Spleen (tissue), 11 donors: ENCODE measurements around the gene FGF18. TPM values are rescaled to one million over a fixed set of nuclear protein-coding genes. Genes with fewer than 3 reads are reported as not detected.

Source experiments
- DNase-seq: peaks from one replicate; pipeline ENCODE4 v3.0.0-alpha.2; 2020
- H3K27ac ChIP-seq, 8 donors: fragments of 200-600 bp; sonication (generic) in 7 of 8; 1 replicate in 4 of 8; 2 replicates in 4 of 8; pipeline versions ENCODE4 v1.5.0 to v1.8.0; 2016 to 2021; ENCODE audit warnings: inconsistent platforms in 4 of 8, mild to moderate bottlenecking in 4 of 8, moderate library complexity in 1 of 8
- H3K27me3 ChIP-seq, 7 donors: fragments of 200-600 bp; sonication (generic) in 6 of 7; replicated peaks in 1 of 7; 1 replicate in 4 of 7; 2 replicates in 3 of 7; pipeline versions ENCODE4 v1.5.0 to v1.8.0; 2016 to 2021; ENCODE audit warnings: inconsistent platforms in 3 of 7, mild to moderate bottlenecking in 1 of 7
- H3K36me3 ChIP-seq, 6 donors: fragments of 200-600 bp; sonication (generic) in 5 of 6; 1 replicate in 4 of 6; 2 replicates in 2 of 6; pipeline versions ENCODE4 v1.5.0 to v1.8.0; 2016 to 2021; ENCODE audit warnings: inconsistent platforms in 2 of 6
- H3K4me1 ChIP-seq, 6 donors: fragments of 200-600 bp; sonication (generic) in 5 of 6; 1 replicate in 3 of 6; 2 replicates in 3 of 6; pipeline versions ENCODE4 v1.5.0 to v1.8.0; 2016 to 2021; ENCODE audit warnings: inconsistent platforms in 3 of 6
- H3K4me3 ChIP-seq, 8 donors: fragments of 200-600 bp; sonication (generic) in 7 of 8; 1 replicate in 4 of 8; 2 replicates in 4 of 8; pipeline versions ENCODE4 v1.5.0 to v1.8.0; 2016 to 2021; ENCODE audit warnings: inconsistent platforms in 4 of 8, mild to moderate bottlenecking in 4 of 8, moderate library complexity in 2 of 8
- H3K9me3 ChIP-seq, 8 donors: fragments of 200-600 bp; sonication (generic) in 7 of 8; 1 replicate in 4 of 8; 2 replicates in 4 of 8; pipeline versions ENCODE4 v1.5.0 to v1.8.0; 2016 to 2021; ENCODE audit warnings: inconsistent platforms in 4 of 8
- POLR2A ChIP-seq, 3 donors: fragments of 450-650 bp; IDR thresholded peaks; one replicate each; pipeline ENCODE4 v1.5.1; 2017; ENCODE audit warnings: antibody characterized with exemption in 3 of 3, mild to moderate bottlenecking in 1 of 3
- POLR2AphosphoS5 ChIP-seq, 3 donors: sonication (generic); formaldehyde crosslinking; IDR thresholded peaks; one replicate each; pipeline ENCODE4 v1.5.1; 2017; ENCODE audit warnings: antibody characterized with exemption in 3 of 3
- WGBS, 5 donors: extraction: QIAGEN DNeasy Blood & Tissue Kit in 3 of 5; methylation state at CpG; one replicate each; pipeline versions ENCODE4 v1.1.5 to v1.1.7; 2013 to 2018; 5-methylcytosine and 5-hydroxymethylcytosine counted together
- intact Hi-C: fragments of 100-400 bp; cut with DNase I; formaldehyde crosslinking; loops from one replicate; pipeline ENCODE4 v1.15.0; 2023; ENCODE audit warnings: low total_unique reads
- polyA plus RNA-seq, 3 donors: library from polyadenylated mRNA; stranded (reverse); fragments of 200-250 nt; gene quantifications; one replicate each; pipeline ENCODE4 v1.2.1, GENCODE V29; 2013
- total RNA-seq, 7 donors: library from RNA; depleted of rRNA in 3 of 7; stranded (reverse); fragments of >200 nt in 3 of 7; fragmentation: NEBNext Ultra II Directional in 4 of 7; extraction: Animal tissue kit (Norgen Biotek cat#: 25700) in 4 of 7; gene quantifications; one replicate each; pipeline versions ENCODE4 v1.1.0 to v1.2.1, GENCODE V29; 2016 to 2021
- TF ChIP-seq, protein P1 (sequence below), 11 experiments: fragments of 200-600 bp in 7 of 11; fragments of 450-650 bp in 4 of 11; sonication (generic) in 4 of 11; IDR thresholded peaks in 8 of 11; conservative IDR thresholded peaks in 3 of 11; 1 replicate in 7 of 11; 2 replicates in 4 of 11; pipeline versions ENCODE4 v1.4.0 to v1.8.0; 2016 to 2021; ENCODE audit warnings: antibody characterized with exemption in 11 of 11, inconsistent platforms in 4 of 11, mild to moderate bottlenecking in 1 of 11
- donor health status: healthy with polysubstance abuse.
- donor health status: DM: no; HTN: no; CAD: no; lungs with moderate emphysema.
- donor health status: DM: no; HTN: no; CAD: no.
- donor health status: Bipolar disorder and iron deficiency.
- donor health status: healthy.
- donor health status: DM: no; HTN: no; CAD: no.
- donor health status: DM: yes; HTN: yes; CAD: no.

FGF18 gene
- total and polyA plus RNA-seq, 10 donors, result 0.22 to 0.74 (median 0.33) TPM; not detected in 1

DNA sequence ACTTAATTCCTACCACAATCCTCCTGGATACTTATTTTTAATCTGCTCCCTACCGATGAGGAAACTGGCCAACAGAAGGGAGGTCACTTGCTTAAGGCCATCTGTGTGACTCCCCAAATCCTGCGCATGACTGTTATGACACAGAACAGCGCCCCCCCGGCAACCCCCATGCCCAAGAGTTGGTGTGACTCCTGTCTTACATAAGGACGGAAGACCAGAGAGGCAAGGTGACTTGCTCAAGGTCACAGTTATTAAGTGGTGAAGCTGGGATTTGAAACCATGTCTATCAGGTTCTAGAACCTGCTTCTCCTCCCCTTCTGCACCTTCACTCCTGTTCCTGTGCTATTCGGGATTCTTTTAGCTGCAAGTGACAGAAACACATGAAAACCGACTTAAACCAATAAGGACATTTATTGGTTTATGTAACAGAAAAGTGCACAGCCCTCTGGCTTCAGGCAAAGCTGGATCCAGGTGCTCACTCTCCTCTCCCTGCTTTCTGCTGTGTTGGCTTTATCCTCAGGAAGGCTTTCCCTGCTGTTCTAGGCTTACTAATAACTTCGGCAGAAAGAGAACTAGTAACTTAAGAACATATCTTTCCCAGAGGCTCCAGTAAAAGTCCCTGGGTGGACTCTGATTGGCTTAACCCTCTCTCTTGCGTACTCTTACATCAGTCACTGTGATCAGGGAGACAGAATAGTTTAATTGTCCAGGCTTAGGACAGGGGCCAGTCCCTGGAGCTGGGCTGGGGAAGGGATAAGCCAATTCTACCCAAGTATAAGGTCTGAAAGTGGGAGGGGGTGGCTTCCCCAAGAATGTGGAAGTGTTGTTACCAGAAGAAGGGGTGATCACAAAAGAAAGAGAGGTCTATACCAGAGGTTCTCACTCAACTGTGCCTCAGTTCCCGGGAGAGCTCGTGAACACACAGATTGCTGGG is 43.7 kb downstream of the FGF18 start:
- Histone ChIP-seq H3K36me3 (no peaks in the 10 kb centered on the region), H3K4me3 (no peak overlapping the region)

DNA sequence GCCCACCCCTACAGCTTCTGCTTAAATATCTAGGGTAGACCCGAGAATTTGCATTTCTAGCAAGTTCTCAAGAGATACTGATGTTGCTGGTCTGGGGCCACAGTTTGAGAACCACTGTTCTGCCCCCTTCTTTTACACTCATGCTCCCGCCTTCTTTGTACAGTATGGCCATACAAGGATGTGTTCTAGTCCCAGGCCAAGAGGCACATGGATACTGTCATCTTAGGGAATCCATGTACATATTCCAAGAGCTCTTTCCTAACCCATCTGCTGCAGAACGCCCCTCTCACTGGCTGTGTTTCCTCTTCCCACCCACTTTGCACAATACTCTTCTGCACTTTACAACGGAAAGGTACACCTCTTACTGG is 44.4 kb downstream of the FGF18 start:
- peaks cover 0 to 49% (median 6%) of the 10 kb centered on the region in 7 donors for H3K27me3 ChIP-seq
- no peak overlapping the region for H3K4me3 ChIP-seq
- intact Hi-C loops, result no loop called here
- H3K9me3 ChIP-seq, result no peaks in the 10 kb centered on the region
- no peaks in the 10 kb centered on the region for H3K36me3 ChIP-seq
- no peaks in the 10 kb centered on the region for H3K4me1 ChIP-seq
- no peak for DNase-seq
- 54 to 74% (median 70%) methylated on average over 4 of the region's 4 CpGs for WGBS, 5 donors
- TF ChIP-seq POLR2A (IDR thresholded peaks at IDR 0.05) (no peak), POLR2AphosphoS5 (IDR thresholded peaks at IDR 0.05) (no peak)
- TF ChIP-seq, protein P1, sequence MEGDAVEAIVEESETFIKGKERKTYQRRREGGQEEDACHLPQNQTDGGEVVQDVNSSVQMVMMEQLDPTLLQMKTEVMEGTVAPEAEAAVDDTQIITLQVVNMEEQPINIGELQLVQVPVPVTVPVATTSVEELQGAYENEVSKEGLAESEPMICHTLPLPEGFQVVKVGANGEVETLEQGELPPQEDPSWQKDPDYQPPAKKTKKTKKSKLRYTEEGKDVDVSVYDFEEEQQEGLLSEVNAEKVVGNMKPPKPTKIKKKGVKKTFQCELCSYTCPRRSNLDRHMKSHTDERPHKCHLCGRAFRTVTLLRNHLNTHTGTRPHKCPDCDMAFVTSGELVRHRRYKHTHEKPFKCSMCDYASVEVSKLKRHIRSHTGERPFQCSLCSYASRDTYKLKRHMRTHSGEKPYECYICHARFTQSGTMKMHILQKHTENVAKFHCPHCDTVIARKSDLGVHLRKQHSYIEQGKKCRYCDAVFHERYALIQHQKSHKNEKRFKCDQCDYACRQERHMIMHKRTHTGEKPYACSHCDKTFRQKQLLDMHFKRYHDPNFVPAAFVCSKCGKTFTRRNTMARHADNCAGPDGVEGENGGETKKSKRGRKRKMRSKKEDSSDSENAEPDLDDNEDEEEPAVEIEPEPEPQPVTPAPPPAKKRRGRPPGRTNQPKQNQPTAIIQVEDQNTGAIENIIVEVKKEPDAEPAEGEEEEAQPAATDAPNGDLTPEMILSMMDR (IDR thresholded peaks at IDR 0.05 in 8 of 11, conservative IDR thresholded peaks at IDR 0.05 in 3 of 11), result no peak
- H3K27ac ChIP-seq, result no peak overlapping the region

More for the DNA sequence above, 43.7 kb downstream of the FGF18 start:
- H3K27ac ChIP-seq, result no peak overlapping the region
- DNase-seq, result no peak
- WGBS, 5 donors, result 79 to 87% (median 86%) methylated on average over 11 of the region's 11 CpGs
- TF ChIP-seq, protein P1 (IDR thresholded peaks at IDR 0.05 in 8 of 11, conservative IDR thresholded peaks at IDR 0.05 in 3 of 11), result no peak
- TF ChIP-seq POLR2A (IDR thresholded peaks at IDR 0.05) (no peak), POLR2AphosphoS5 (IDR thresholded peaks at IDR 0.05) (no peak)
- H3K27me3 ChIP-seq, result peaks cover 0 to 50% (median 6%) of the 10 kb centered on the region in 7 donors
- no peaks in the 10 kb centered on the region for H3K4me1 ChIP-seq
- H3K9me3 ChIP-seq, result no peaks in the 10 kb centered on the region
- intact Hi-C loops, result no loop called here

DNA sequence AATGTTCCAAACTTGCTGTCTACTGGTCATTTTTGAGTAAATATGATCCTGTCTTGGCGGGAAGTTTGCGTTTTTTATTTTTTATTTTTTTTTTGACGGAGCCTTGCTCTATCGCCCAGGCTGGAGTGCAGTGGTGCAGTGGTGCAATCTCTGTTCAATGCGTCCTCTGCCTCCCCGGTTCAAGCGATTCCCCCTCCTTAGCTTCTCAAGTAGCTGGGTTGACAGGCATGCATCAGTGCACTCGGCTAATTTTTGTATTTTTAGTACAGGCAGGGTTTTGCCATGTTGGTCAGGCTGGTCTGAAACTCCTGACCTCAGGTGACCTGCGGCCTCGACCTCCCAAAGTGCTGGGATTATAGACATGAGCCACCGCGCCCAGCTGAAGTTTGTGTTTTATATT is 45.4 kb downstream of the FGF18 start:
- Histone ChIP-seq H3K4me1 (no peaks in the 10 kb centered on the region), H3K36me3 (no peaks in the 10 kb centered on the region), H3K4me3 (no peak overlapping the region), H3K27ac (no peak overlapping the region), H3K27me3 (peaks cover 0 to 42% (median 6%) of the 10 kb centered on the region in 7 donors), H3K9me3 (no peaks in the 10 kb centered on the region)
- intact Hi-C loops, result no loop called here
- 81 to 94% (median 91%) methylated on average over 12 of the region's 12 CpGs for WGBS, 5 donors
- no peak for TF ChIP-seq POLR2AphosphoS5 (IDR thresholded peaks at IDR 0.05)
- no peak for TF ChIP-seq POLR2A (IDR thresholded peaks at IDR 0.05)
- no peak for DNase-seq

DNA sequence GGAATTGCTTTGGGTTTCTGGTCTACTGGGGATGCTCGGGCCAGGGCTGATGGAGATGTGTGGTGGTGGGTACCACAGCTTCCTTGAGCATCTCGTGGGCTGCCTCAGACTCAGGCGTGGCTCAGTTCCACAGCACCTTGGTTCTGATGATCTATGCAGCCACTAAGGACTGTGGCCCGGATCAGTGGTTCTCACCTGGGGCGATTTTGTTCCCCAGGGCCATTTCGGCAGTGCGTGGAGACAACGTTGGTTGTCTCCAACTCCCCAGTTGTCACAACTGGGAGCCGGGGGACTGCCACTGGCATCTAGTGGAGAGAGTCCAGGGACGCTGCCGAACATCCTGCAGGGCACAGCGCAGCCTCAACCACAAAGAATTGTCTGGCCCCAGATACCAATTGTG is 47.7 kb downstream of the FGF18 start:
- TF ChIP-seq POLR2A (IDR thresholded peaks at IDR 0.05), result no peak
- TF ChIP-seq, protein P1 (IDR thresholded peaks at IDR 0.05 in 8 of 11, conservative IDR thresholded peaks at IDR 0.05 in 3 of 11), result no peak
- TF ChIP-seq POLR2AphosphoS5 (IDR thresholded peaks at IDR 0.05), result no peak
- DNase-seq, result no peak
- H3K36me3 ChIP-seq, result no peaks in the 10 kb centered on the region
- H3K4me1 ChIP-seq, result no peaks in the 10 kb centered on the region
- 79 to 95% (median 94%) methylated on average over 10 to 12 of the region's 12 CpGs for WGBS, 5 donors
- intact Hi-C loops, result no loop called here
- H3K9me3 ChIP-seq, result peaks cover 0 to under 1% (median 0%) of the 10 kb centered on the region in 8 donors
- H3K27me3 ChIP-seq, result peaks cover 0 to 22% (median 3%) of the 10 kb centered on the region in 7 donors
- no peak overlapping the region for H3K4me3 ChIP-seq
- H3K27ac ChIP-seq, result no peak overlapping the region
